Body of pancreas (tissue), 4 donors: ENCODE data around the gene CCIN. TPM values are rescaled to one million over a fixed set of nuclear protein-coding genes. Genes with fewer than 3 reads are reported as not detected.

Experiments
- ATAC-seq: fragments of 150-250 bp; one replicate; pipeline ENCODE4 v1.9.1; 2016
- DNase-seq, 4 donors: peaks; one replicate each; pipeline ENCODE4 v3.0.0-alpha.2; 2019
- H3K27ac ChIP-seq, 4 donors: fragments of 200-600 bp; sonication (generic); 1 replicate in 3 of 4; 2 replicates in 1 of 4; pipeline versions ENCODE4 v1.5.1 to v1.6.1; 2016 to 2019; ENCODE audit warnings: mild to moderate bottlenecking in 1 of 4, mixed read lengths in 1 of 4, moderate library complexity in 1 of 4
- H3K27me3 ChIP-seq, 2 donors: fragments of 200-600 bp; sonication (generic); one replicate each; pipeline ENCODE4 v1.6.0; 2016; ENCODE audit warnings: mild to moderate bottlenecking in 1 of 2
- H3K36me3 ChIP-seq, 2 donors: fragments of 200-600 bp; sonication (generic); replicated peaks in 1 of 2; 2 replicates each; pipeline ENCODE4 v1.5.1; 2016; ENCODE audit warnings: low read depth in 2 of 2; ENCODE audit not compliant: insufficient read depth in 1 of 2
- H3K4me1 ChIP-seq: fragments of 200-600 bp; sonication (generic); one replicate; pipeline ENCODE4 v1.6.0; 2016
- H3K4me3 ChIP-seq, 2 donors: fragments of 200-600 bp; sonication (generic); 1 replicate in 1 of 2; 2 replicates in 1 of 2; pipeline ENCODE4 v1.5.1; 2016 to 2019
- H3K9me3 ChIP-seq, 3 donors: fragments of 200-600 bp; sonication (generic); 1 replicate in 2 of 3; 2 replicates in 1 of 3; pipeline ENCODE4 v1.5.1; 2016
- CTCF ChIP-seq, 7 experiments: fragments of 450-650 bp in 4 of 7; fragments of 200-600 bp in 3 of 7; sonication (generic) in 3 of 7; IDR thresholded peaks; one replicate each; pipeline ENCODE4 v1.5.1; 2016 to 2019; ENCODE audit warnings: antibody characterized with exemption in 7 of 7
- POLR2A ChIP-seq, 3 donors: fragments of 450-650 bp; IDR thresholded peaks; one replicate each; pipeline ENCODE4 v1.6.1; 2016; ENCODE audit warnings: antibody characterized with exemption in 3 of 3, mild to moderate bottlenecking in 2 of 3
- WGBS, 2 donors: methylation state at CpG; one replicate each; pipeline ENCODE4 v1.1.5; 2017; 5-methylcytosine and 5-hydroxymethylcytosine counted together
- intact Hi-C: fragments of 100-400 bp; cut with DNase I; formaldehyde crosslinking; loops from one replicate; pipeline ENCODE4 v1.15.1; 2023
- total RNA-seq, 2 donors: library from RNA; depleted of rRNA; stranded (reverse); fragments of >200 nt; gene quantifications; one replicate each; pipeline ENCODE4 v1.1.0, GENCODE V29; 2016

CCIN gene
- total RNA-seq, 2 donors from 2014 or later, result not detected

GRCh38 chr9:36217256-36217968, 48.2 kb downstream of the CCIN start:
- intact Hi-C loops, result no loop called here

GRCh38 chr9:36218011-36218410, 48.8 kb downstream of the CCIN start:
- ATAC-seq, result no peak
- DNase-seq, result no peak
- TF ChIP-seq POLR2A (IDR thresholded peaks at IDR 0.05) (no peak), CTCF (IDR thresholded peaks at IDR 0.05) (no peak)
- no peaks in the 10 kb centered on the region for H3K27me3 ChIP-seq
- H3K27ac ChIP-seq, result no peak overlapping the region
- peaks cover 0 to 4% (median 0%) of the 10 kb centered on the region in 3 donors for H3K9me3 ChIP-seq
- intact Hi-C loops, result no loop called here
- H3K4me1 ChIP-seq, result peaks cover 10% of the 10 kb centered on the region
- WGBS, 2 donors, result 92 to 93% methylated on average over 5 of the region's 5 CpGs
- peaks cover 0 to 17% of the 10 kb centered on the region in 2 donors for H3K36me3 ChIP-seq
- H3K4me3 ChIP-seq, result no peak overlapping the region

More at GRCh38 chr9:36217256-36217968, 48.2 kb downstream of the CCIN start:
- Histone ChIP-seq H3K27ac (no peak overlapping the region), H3K4me1 (peaks cover 10% of the 10 kb centered on the region), H3K4me3 (no peak overlapping the region), H3K36me3 (peaks cover 0 to 12% of the 10 kb centered on the region in 2 donors), H3K9me3 (no peaks in the 10 kb centered on the region), H3K27me3 (no peaks in the 10 kb centered on the region)
- ATAC-seq (no peak), DNase-seq (no peak)
- 67 to 70% methylated on average over 12 to 13 of the region's 13 CpGs for WGBS, 2 donors
- TF ChIP-seq CTCF (IDR thresholded peaks at IDR 0.05) (no peak), POLR2A (IDR thresholded peaks at IDR 0.05) (no peak)

GRCh38 chr9:36218411-36218901, 49.3 kb downstream of the CCIN start:
- no peak overlapping the region for H3K27ac ChIP-seq
- peaks cover 0 to 19% of the 10 kb centered on the region in 2 donors for H3K36me3 ChIP-seq
- peaks cover 0 to 4% (median 0%) of the 10 kb centered on the region in 3 donors for H3K9me3 ChIP-seq
- 81 to 87% methylated on average over 7 of the region's 7 CpGs for WGBS, 2 donors
- H3K4me1 ChIP-seq, result peaks cover 10% of the 10 kb centered on the region
- no peak for TF ChIP-seq POLR2A (IDR thresholded peaks at IDR 0.05)
- TF ChIP-seq CTCF (IDR thresholded peaks at IDR 0.05), result no peak
- ATAC-seq (no peak), DNase-seq (no peak)
- no peaks in the 10 kb centered on the region for H3K27me3 ChIP-seq
- intact Hi-C loops, result no loop called here
- H3K4me3 ChIP-seq, result no peak overlapping the region

Other genes with a start within 250 kb of the CCIN start
- not detected for gene OR2S2, start 211.2 kb upstream of the CCIN start, total RNA-seq
- gene RECK, start 132.5 kb upstream of the CCIN start, total RNA-seq, result 1 to 10 TPM; 2.6 to 7.0 TPM
- gene GLIPR2, start 32.7 kb upstream of the CCIN start, total RNA-seq, result 1 to 10 TPM; 1.6 to 4.4 TPM
- 100 to 1,000 TPM in 1 of 2 donors, 10 to 100 TPM in 1; 86.7 to 145 TPM for gene CLTA, start 21.5 kb downstream of the CCIN start, total RNA-seq
- 10 to 100 TPM in 1 of 2 donors, 1 to 10 TPM in 1; 7.3 to 15.8 TPM for gene GNE, start 89.1 kb downstream of the CCIN start, total RNA-seq
- 10 to 100 TPM in 1 of 2 donors, 1 to 10 TPM in 1; 8.9 to 14.0 TPM for gene RNF38, start 230.9 kb downstream of the CCIN start, total RNA-seq